Heart left ventricle (tissue), 13 donors: ENCODE measurements around the gene ZNF701.
"Not testable (repeated sequence)": the region's sequence is repeated elsewhere in the genome, so short reads cannot be mapped to it uniquely, and the experiment has no call there.

Experiments
- CTCF ChIP-seq, 12 donors: fragments of 200-600 bp; sonication (generic) in 4 of 12; IDR thresholded peaks; one replicate each; pipeline versions ENCODE4 v1.5.0 to v1.8.0; 2018 to 2022; ENCODE audit warnings: antibody characterized with exemption in 12 of 12, mild to moderate bottlenecking in 5 of 12
- POLR2A ChIP-seq, 2 donors: fragments of 450-650 bp; IDR thresholded peaks; one replicate each; pipeline ENCODE4 v1.6.1; 2017; ENCODE audit warnings: antibody characterized with exemption in 2 of 2, mild to moderate bottlenecking in 2 of 2, moderate library complexity in 2 of 2
- donor health status: ischemic (EF 13 %, LVEDD 7.1; RV severe dilation, severe dysfunction).
- donor health status: DM: no; HTN: yes; CAD: no.
- donor health status: DM: no; HTN: no; CAD: no.
- donor health status: ischemic (EF 25% LVEDD 6.9; RV normal size, moderate dysfunction).
- donor health status: ischemic (EF 25% LVEDD 5.7; RV mildly dilated, moderate dysfunction).
- donor health status: ischemic (EF 35%, LVEDD 5.7; RV mildly dilated, moderate dysfunction).
- donor health status: nonischemic (EF 11% LVEDD 7.7; RV severe dilation, severe dysfunction).
- donor health status: DM: yes; HTN: yes; CAD: no.
- donor health status: PGD.
- donor health status: ischemic (EF 29% LVEDD 5.4; RV normal size, mild dysfunction).
- donor health status: nonischemic (EF 23%, LVEDD 6.1; RV moderate dilation, normal function).

- peak in 3 of 12 donors; percentile 9 to 25 (median 20) for TF ChIP-seq CTCF (IDR thresholded peaks at IDR 0.05)
- TF ChIP-seq POLR2A (IDR thresholded peaks at IDR 0.05) = not testable (repeated sequence)
These were observed 31.9 kb downstream of the ZNF701 start for GRCh38 chr19:52601974-52602366.
